GM18502 (cell line): ENCODE measurements around the gene GPC5.
"Not testable (repeated sequence)": the region's sequence is repeated elsewhere in the genome, so short reads cannot be mapped to it uniquely, and the experiment has no call there.

Experiments used
- ATAC-seq: cut with Tn5 transposase; IDR thresholded peaks from one replicate; pipeline ENCODE4 v1.9.1; 2021; ENCODE audit warnings: mild to moderate bottlenecking; ENCODE audit not compliant: unreplicated experiment, poor library complexity

Gene GPC5

DNA sequence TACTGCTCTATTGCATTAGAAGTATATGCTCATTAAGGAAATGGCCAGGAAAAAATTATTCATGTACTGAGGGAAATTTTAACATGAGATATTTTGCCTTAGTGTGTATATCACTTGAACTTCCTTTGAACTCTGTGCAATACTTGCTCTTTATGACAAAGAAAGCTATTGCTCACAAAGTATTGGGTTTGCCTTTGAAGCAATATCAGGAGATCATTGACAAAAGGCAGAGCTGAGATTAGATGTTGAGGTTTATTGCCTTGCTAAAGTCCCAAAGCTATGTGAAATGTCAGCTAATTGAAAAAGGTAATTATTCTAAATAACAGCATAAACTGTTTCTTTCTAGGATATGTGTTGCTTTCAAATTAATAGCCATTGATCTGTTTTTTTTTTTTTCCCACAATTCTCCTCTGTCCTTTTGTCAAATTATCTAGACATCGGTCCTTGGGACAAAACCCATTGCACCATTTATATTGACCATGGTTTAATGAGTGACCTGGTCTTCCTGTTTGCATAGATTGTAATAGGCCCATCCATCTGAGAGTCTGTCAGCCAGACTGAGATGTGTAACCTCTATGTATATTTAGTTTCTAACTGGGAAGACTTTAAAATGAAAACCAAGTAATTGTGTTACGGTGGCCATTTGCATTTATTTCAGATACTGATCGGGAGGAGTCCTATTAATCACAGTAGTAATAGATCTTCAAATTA lies 1075.5 kb downstream of the GPC5 start:
- ATAC-seq, result no peak

GRCh38 chr13:92480387-92480786 lies 1082.0 kb downstream of the GPC5 start:
- ATAC-seq, result no peak

DNA sequence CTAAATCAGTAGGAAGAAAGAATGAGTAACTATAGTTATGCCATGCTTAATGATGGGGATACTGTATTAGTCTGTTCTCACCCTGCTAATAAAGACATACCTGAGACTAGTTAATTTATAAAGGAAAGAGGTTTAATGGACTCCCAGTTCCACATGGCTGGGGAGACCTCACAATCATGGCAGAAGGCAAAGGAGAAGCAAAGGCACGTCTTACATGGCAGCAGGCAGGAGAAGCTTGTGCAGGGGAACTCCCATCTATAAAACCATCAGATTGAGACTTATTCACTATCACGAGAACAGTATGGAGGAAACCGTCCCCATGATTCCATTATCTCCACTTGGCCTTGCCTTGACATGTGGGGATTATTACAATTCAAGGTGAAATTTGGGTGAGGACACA lies 1084.4 kb downstream of the GPC5 start:
- ATAC-seq, result not testable (repeated sequence)

DNA sequence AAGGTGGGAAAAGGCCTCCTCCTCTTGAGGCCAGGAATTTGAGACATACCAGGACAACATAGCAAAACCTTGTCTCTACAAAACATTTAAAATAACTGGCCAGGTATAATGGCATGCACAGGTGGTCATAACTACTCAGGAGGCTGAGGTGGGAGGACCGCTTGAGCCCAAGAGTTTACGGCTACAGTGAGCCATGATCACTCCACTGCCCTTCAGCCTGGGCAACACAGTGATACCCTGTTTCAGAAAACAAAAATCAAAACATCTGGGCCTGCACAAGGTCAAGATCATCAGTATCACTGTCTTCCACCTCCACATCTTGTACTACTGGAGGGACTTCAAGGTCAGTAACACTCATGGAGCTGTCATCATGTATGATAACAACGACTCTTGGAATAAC lies 1085.5 kb downstream of the GPC5 start:
- ATAC-seq, result no peak

DNA sequence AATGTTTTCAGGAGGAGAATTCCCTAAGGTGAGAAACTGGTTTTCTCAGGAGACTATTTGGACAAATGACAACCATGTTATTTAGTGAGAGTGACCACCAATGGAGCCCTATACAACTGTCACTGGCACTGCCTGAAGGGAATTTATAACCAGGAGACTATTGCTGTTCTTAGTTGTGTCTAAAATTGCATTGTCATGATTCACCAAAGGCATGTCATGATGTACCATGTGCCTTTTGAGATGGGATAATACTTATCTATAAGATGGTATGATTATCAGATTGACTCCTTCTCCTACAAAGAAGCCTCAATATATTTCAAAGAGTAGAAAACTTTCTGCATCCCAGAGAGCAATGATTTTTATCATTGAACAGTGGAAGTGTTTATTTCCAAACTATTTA lies 1088.8 kb downstream of the GPC5 start:
- ATAC-seq, result no peak

DNA sequence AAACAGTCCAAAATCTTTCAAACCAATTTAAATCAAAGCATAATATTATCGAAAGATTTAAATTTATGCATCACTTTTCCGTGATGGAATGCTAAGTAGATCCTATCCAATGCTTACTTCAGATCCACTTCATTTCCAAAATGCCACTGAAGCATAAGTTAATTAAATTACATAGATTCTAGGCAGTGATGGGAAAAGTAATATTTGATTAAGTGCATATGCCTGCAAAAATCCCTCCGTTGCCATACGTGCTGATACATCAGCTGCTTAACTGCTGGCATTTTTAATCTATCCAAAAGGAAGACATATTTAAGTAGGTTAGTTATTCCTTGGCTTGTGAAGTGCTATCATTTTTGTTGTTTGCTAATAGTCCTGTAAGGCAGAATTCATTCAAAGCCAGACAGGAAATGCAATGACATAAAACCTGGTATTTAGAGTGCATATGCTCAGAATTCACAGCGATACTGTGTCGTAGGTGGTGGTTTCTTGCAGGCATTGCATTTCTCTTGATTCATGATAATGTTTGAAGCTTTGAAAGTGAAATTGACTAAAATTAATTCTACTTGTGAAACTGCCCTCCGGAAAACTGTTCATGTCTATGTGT lies 1089.9 kb downstream of the GPC5 start:
- no peak for ATAC-seq

GRCh38 chr13:92491839-92492238 lies 1093.4 kb downstream of the GPC5 start:
- no peak for ATAC-seq

DNA sequence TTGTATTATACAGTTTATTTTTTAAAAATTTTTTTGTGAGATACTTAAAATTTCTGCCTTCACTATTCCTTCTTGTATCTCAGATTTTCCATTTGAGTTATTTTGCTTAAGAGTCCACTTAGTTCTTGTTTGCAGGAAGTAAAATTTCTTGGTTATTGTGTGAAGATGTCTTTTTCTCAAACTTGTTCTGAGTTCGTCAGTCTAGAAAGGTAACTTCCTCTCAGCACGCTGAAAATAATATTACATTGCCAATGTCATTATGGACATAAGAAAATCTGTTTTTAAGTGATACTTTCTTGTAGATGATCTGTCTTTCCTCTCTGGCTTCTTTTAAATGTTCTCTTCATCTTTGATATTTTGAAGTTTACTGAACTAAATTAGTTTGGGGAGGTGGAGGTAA lies 1096.5 kb downstream of the GPC5 start:
- no peak for ATAC-seq

DNA sequence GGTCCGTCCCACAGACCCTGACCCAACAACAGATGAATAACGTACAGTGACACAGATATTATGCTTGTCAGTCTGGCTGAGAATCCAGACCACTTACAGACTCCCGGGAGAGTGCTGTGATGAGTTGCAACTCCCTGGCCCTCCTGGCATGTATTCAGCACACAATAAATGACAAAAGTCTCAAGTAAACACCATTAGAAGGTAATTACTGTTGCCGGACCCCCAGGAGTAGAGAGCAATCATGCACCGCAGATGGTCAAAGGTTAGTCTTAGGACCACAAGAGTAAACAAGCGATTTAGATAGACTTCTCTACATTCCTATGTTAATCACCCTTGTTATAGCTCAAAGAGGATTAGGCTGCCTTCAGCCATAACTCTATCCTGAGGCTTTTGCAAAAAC lies 1101.8 kb downstream of the GPC5 start:
- no peak for ATAC-seq

GRCh38 chr13:92510416-92510815 lies 1112.0 kb downstream of the GPC5 start:
- no peak for ATAC-seq

GRCh38 chr13:92512852-92513251 lies 1114.4 kb downstream of the GPC5 start:
- ATAC-seq, result no peak

- ATAC-seq, result no peak
Observed at GRCh38 chr13:92513672-92514071, 1115.3 kb downstream of the GPC5 start.

DNA sequence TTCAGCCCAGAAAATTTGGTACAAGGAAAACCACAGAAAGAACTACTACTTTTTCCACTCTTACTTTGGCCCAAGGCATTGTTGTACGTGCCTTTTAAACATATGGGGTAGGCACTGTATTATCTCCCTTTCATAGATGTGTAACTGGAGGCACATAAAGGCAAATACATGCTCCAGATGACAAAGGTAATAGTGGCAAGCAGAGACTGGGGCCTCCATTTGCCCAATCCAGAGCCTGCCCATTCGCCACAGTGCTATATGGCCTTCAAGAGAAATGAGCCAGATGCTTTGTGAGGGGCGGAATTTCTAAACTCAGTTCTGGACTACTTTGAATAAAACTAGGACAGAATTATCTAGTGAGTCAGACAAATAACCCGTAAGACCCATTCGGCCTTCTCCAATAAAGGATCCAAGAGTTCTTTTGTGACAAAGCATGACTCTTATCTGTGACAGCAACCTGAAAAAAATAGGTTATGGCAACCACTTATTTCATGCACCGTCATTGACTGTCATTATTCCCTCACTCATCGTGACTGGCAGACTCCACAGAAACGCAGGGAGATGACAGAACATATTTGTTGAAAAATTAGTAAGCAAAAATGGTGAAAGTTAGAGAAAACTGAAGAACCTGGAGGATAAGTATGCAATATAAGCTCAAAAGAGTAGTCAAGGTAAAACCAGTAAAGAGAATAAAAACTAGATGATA lies 1116.2 kb downstream of the GPC5 start:
- no peak for ATAC-seq

DNA sequence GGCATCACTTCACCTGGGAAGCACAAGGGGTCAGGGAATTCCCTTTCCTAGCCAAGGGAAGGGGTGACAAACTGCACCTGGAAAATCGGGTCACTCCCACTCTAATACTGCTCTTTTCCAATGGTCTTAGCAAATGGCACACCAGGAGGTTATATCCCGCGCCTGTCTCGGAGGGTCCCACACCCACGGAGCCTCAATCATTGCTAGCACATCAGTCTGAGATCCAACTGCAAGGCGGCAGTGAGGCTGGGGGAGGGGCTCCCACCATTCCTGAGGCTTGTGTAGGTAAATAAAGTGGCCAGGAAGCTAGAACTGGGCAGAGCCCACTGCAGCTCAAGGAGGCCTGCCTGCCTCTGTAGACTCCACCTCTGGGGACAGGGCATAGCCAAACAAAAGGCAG lies 1118.5 kb downstream of the GPC5 start:
- not testable (repeated sequence) for ATAC-seq

- not testable (repeated sequence) for ATAC-seq
Observed at GRCh38 chr13:92518622-92519021, 1120.2 kb downstream of the GPC5 start.

- ATAC-seq, result no peak
Observed at GRCh38 chr13:92530364-92530763, 1131.9 kb downstream of the GPC5 start.

GRCh38 chr13:92535222-92536006 lies 1137.0 kb downstream of the GPC5 start:
- no peak for ATAC-seq

DNA sequence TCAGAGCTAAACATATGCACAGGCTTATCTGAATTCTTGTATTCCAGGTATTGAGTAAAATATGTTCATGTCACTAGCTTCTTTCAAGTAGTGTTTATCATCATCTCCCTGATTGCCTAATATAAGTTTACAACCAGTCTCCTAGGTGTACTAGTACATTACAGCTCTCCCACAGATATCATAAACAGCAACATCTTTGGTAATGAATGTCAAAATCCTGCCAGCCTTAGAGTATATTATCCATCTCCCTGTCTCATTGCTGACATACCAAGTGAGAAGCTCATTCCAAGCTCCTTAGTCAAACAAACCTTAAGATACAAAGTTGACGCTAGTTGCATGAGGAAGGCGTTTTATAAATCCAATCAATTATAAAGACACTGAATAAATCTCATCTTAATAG lies 1139.0 kb downstream of the GPC5 start:
- no peak for ATAC-seq

DNA sequence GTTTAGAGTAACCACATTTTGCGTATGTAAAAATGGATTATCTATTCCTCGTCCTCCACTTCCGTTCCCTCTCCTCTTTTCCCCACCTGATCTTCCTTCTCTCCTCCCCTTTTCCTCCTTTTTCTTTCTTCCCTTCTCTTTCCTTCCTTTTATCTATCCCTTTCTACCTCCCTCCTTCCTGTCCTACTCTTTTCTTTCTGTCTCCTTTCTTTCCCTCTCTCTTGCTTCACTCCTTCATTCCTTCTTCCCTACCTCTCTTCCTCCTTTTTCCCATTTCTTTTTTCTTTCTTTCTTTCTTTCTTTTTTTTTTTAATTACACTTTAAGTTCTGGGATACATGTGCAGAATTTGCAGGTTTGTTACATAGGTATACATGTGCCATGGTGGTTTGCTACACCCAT lies 1139.7 kb downstream of the GPC5 start:
- no peak for ATAC-seq

DNA sequence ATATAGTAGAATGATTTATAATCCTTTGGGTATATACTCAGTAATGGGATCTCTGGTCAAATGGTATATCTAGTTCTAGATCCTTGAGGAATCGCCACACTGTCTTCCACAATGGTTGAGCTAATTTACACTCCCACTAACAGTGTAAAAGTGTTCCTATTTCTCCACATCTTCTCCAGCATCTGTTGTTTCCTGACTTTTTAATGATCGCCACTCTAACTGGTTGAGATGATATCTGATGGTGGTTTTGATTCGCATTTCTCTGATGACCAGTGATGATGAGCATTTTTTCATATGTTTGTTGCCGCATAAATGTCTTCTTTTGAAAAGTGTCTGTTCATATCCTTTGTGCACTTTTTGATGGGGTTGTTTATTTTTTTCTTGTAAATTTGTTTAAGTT lies 1140.7 kb downstream of the GPC5 start:
- ATAC-seq, result not testable (repeated sequence)

- no peak for ATAC-seq
Observed at GRCh38 chr13:92547266-92547665, 1148.8 kb downstream of the GPC5 start.
